ENCODE data around the gene RGS17.

RGS17 gene

DNA sequence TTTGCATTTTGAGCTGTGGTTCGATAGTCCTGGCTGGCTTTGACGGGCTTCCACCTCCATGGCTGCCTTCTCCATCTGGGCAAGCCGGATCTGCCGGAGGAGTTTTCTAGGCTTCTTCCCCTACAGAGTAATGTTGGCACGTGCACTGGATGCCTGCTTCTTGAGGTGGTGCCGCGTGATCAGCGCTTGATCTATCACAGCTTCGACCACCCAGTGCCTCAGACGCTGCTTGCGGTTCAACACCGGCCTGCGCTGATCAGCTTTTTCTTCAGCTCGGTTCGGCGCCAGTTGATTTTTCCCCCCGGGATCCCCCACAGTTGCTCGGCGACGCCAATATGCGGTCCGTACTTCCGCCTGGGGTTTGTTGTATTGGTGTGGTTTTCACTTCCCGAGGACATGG lies 171.7 kb downstream of the RGS17 start:
- TF ChIP-seq, protein P1, sequence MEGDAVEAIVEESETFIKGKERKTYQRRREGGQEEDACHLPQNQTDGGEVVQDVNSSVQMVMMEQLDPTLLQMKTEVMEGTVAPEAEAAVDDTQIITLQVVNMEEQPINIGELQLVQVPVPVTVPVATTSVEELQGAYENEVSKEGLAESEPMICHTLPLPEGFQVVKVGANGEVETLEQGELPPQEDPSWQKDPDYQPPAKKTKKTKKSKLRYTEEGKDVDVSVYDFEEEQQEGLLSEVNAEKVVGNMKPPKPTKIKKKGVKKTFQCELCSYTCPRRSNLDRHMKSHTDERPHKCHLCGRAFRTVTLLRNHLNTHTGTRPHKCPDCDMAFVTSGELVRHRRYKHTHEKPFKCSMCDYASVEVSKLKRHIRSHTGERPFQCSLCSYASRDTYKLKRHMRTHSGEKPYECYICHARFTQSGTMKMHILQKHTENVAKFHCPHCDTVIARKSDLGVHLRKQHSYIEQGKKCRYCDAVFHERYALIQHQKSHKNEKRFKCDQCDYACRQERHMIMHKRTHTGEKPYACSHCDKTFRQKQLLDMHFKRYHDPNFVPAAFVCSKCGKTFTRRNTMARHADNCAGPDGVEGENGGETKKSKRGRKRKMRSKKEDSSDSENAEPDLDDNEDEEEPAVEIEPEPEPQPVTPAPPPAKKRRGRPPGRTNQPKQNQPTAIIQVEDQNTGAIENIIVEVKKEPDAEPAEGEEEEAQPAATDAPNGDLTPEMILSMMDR (conservative IDR thresholded peaks at IDR 0.05; ENCODE audit: low read length): no peak
- no peak for TF ChIP-seq EZH2phosphoT487 (IDR thresholded peaks at IDR 0.05; ENCODE audit: borderline replicate concordance)

DNA sequence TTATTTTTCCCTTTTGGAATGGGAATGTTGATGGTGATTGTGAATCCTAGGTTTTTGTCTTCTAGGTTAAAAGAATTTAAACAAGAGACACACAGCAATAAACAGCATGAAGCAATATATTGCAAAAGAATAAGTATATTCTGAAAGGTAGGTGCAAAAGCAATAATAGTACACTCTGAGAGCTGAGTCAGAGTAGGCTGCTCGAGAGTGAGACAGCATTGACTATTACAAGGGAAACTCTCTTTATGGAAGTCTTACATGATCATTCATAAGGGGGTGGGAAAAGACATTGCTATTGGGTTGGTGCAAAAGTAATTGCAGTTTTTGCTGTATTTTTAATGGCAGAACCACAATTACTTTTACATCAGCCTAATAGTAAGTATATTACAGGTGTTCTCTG lies 173.3 kb downstream of the RGS17 start:
- no peak for TF ChIP-seq EZH2phosphoT487 (IDR thresholded peaks at IDR 0.05; ENCODE audit: borderline replicate concordance)
- TF ChIP-seq, protein P1 (conservative IDR thresholded peaks at IDR 0.05; ENCODE audit: low read length): no peak

More for the DNA sequence above, 171.7 kb downstream of the RGS17 start:
- Histone ChIP-seq H3K27me3 (ENCODE audit: insufficient read depth, low read length, poor library complexity, severe bottlenecking) (no peaks in the 10 kb centered on the region), H3K9ac (ENCODE audit: low read depth, low read length, poor library complexity, severe bottlenecking) (no peak overlapping the region), H3K4me2 (ENCODE audit: low read depth, low read length, poor library complexity, severe bottlenecking) (no peak overlapping the region), H3K9me2 (replicated peaks; ENCODE audit: low read depth, low read length) (no peaks in the 10 kb centered on the region), H3K79me2 (ENCODE audit: insufficient read depth, low read length) (no peaks in the 10 kb centered on the region), H3K36me3 (ENCODE audit: insufficient read depth, low read length) (no peaks in the 10 kb centered on the region), H2AFZ (ENCODE audit: low read length) (no peak overlapping the region), H3F3A (ENCODE audit: low read depth) (no peaks in the 10 kb centered on the region), H3K4me1 (ENCODE audit: insufficient read depth, low read length, poor library complexity, severe bottlenecking) (no peaks in the 10 kb centered on the region), H3K4me3 (ENCODE audit: low read length, poor library complexity, severe bottlenecking) (no peak overlapping the region), H3K9me3 (ENCODE audit: insufficient read depth, low read depth, low read length) (no peaks in the 10 kb centered on the region), H4K20me1 (ENCODE audit: insufficient read depth, low read length, poor library complexity, severe bottlenecking) (no peaks in the 10 kb centered on the region)

More for the DNA sequence above, 173.3 kb downstream of the RGS17 start:
- Histone ChIP-seq H3K9me3 (ENCODE audit: insufficient read depth, low read depth, low read length) (no peaks in the 10 kb centered on the region), H3K4me3 (ENCODE audit: low read length, poor library complexity, severe bottlenecking) (no peak overlapping the region), H3K4me2 (ENCODE audit: low read depth, low read length, poor library complexity, severe bottlenecking) (no peak overlapping the region), H4K20me1 (ENCODE audit: insufficient read depth, low read length, poor library complexity, severe bottlenecking) (no peaks in the 10 kb centered on the region), H3K9me2 (replicated peaks; ENCODE audit: low read depth, low read length) (no peaks in the 10 kb centered on the region), H3F3A (ENCODE audit: low read depth) (no peaks in the 10 kb centered on the region), H3K27me3 (ENCODE audit: insufficient read depth, low read length, poor library complexity, severe bottlenecking) (no peaks in the 10 kb centered on the region), H3K4me1 (ENCODE audit: insufficient read depth, low read length, poor library complexity, severe bottlenecking) (no peaks in the 10 kb centered on the region), H3K36me3 (ENCODE audit: insufficient read depth, low read length) (no peaks in the 10 kb centered on the region), H2AFZ (ENCODE audit: low read length) (no peak overlapping the region), H3K9ac (ENCODE audit: low read depth, low read length, poor library complexity, severe bottlenecking) (no peak overlapping the region), H3K79me2 (ENCODE audit: insufficient read depth, low read length) (no peaks in the 10 kb centered on the region)
